ENCODE measurements around the gene SGMS1.
"Not testable (repeated sequence)": the region's sequence is repeated elsewhere in the genome, so short reads cannot be mapped to it uniquely, and the experiment has no call there.

The SGMS1 gene

GRCh38 chr10:50623663-50624412, at the start of gene SGMS1:
SGMS1 (minus strand) TSS chr10:50623956; CDS start chr10:50344114, 279,842 bp downstream.
- DNase-seq, result peak; percentile 87

GRCh38 chr10:50672152-50672551, 48.4 kb upstream of the SGMS1 start:
- DNase-seq, result not testable (repeated sequence)

GRCh38 chr10:50671645-50672044, 47.9 kb upstream of the SGMS1 start:
- not testable (repeated sequence) for DNase-seq

- not testable (repeated sequence) for DNase-seq
These were observed 46.2 kb upstream of the SGMS1 start for GRCh38 chr10:50669957-50670356.

GRCh38 chr10:50667353-50667752, 43.6 kb upstream of the SGMS1 start:
- not testable (repeated sequence) for DNase-seq

GRCh38 chr10:50662420-50662819, 38.7 kb upstream of the SGMS1 start:
- not testable (repeated sequence) for DNase-seq

- DNase-seq, result not testable (repeated sequence)
These were observed 37.8 kb upstream of the SGMS1 start for GRCh38 chr10:50661563-50661962.

GRCh38 chr10:50659865-50660730, 36.3 kb upstream of the SGMS1 start:
- peak; percentile 20 for DNase-seq

GRCh38 chr10:50659016-50659864, 35.5 kb upstream of the SGMS1 start:
- DNase-seq, result not testable (repeated sequence)

GRCh38 chr10:50658165-50658564, 34.4 kb upstream of the SGMS1 start:
- no peak for DNase-seq

- no peak for DNase-seq
These were observed 30.0 kb upstream of the SGMS1 start for GRCh38 chr10:50653758-50654157.

GRCh38 chr10:50653142-50653541, 29.4 kb upstream of the SGMS1 start:
- DNase-seq, result peak; percentile 4

GRCh38 chr10:50651808-50652207, 28.1 kb upstream of the SGMS1 start:
- no peak for DNase-seq

- DNase-seq, result no peak
These were observed 26.7 kb upstream of the SGMS1 start for GRCh38 chr10:50650481-50650880.

- no peak for DNase-seq
These were observed 25.1 kb upstream of the SGMS1 start for GRCh38 chr10:50648935-50649227.

GRCh38 chr10:50648089-50648934, 24.6 kb upstream of the SGMS1 start:
- DNase-seq, result no peak

GRCh38 chr10:50647350-50647749, 23.6 kb upstream of the SGMS1 start:
- DNase-seq, result not testable (repeated sequence)

- no peak for DNase-seq
These were observed 21.5 kb upstream of the SGMS1 start for GRCh38 chr10:50645236-50645635.

GRCh38 chr10:50641626-50642025, 17.9 kb upstream of the SGMS1 start:
- DNase-seq, result no peak

GRCh38 chr10:50640238-50640637, 16.5 kb upstream of the SGMS1 start:
- DNase-seq, result no peak

- DNase-seq, result peak; percentile 5
These were observed 13.1 kb upstream of the SGMS1 start for GRCh38 chr10:50636618-50637579.
